Fibroblast of lung (primary cell): ENCODE results near the gene LRMDA. TPM values are rescaled to one million over a fixed set of nuclear protein-coding genes. Genes with fewer than 3 reads are reported as not detected.

ENCODE experiments used
- DNase-seq, 2 donors: peaks; one replicate each; pipeline versions ENCODE4 v3.0.0 to v3.0.0-alpha.2; 2010; ENCODE audit warnings: low read depth in 2 of 2
- H2AFZ ChIP-seq: 2 replicates; pipeline ENCODE4 v1.5.1; 2012; ENCODE audit warnings: low read length, control low read depth, inconsistent platforms
- H3K27ac ChIP-seq: 2 replicates; pipeline ENCODE4 v1.5.1; 2011; ENCODE audit warnings: low read length, control low read depth; ENCODE audit not compliant: insufficient read depth
- H3K27me3 ChIP-seq: 2 replicates; pipeline ENCODE4 v1.5.1; 2011; ENCODE audit warnings: mild to moderate bottlenecking, low read length; ENCODE audit not compliant: control insufficient read depth, insufficient read depth
- H3K36me3 ChIP-seq: 2 replicates; pipeline ENCODE4 v1.5.1; 2011; ENCODE audit warnings: low read length; ENCODE audit not compliant: control insufficient read depth, insufficient read depth
- H3K4me1 ChIP-seq: 2 replicates; pipeline ENCODE4 v1.5.1; 2011; ENCODE audit warnings: low read length; ENCODE audit not compliant: control insufficient read depth, insufficient read depth; ENCODE audit errors: extremely low read depth
- H3K4me2 ChIP-seq: 2 replicates; pipeline ENCODE4 v1.5.1; 2011; ENCODE audit warnings: low read length, control low read depth; ENCODE audit not compliant: insufficient read depth; ENCODE audit errors: extremely low read depth
- H3K4me3 ChIP-seq, 4 experiments: fragments of 200-600 bp in 1 of 4; sonication (generic) in 1 of 4; replicated peaks in 1 of 4; 2 replicates each; pipeline ENCODE4 v1.5.1; 2011 to 2016; ENCODE audit warnings: low read length in 4 of 4, low read depth in 3 of 4, mild to moderate bottlenecking in 3 of 4, control low read depth in 2 of 4, inconsistent platforms in 1 of 4, mixed read lengths in 1 of 4; ENCODE audit not compliant: insufficient read depth in 1 of 4; ENCODE audit errors: control extremely low read depth in 1 of 4
- H3K79me2 ChIP-seq: 2 replicates; pipeline ENCODE4 v1.5.1; 2012; ENCODE audit warnings: mild to moderate bottlenecking, low read length, inconsistent platforms; ENCODE audit not compliant: control insufficient read depth, insufficient read depth
- H3K9ac ChIP-seq: 2 replicates; pipeline ENCODE4 v1.5.1; 2011; ENCODE audit warnings: mild to moderate bottlenecking, low read length, control low read depth; ENCODE audit not compliant: insufficient read depth
- H3K9me3 ChIP-seq: 2 replicates; pipeline ENCODE4 v1.5.1; 2012; ENCODE audit warnings: low read depth, low read length; ENCODE audit not compliant: control insufficient read depth, insufficient read depth
- H4K20me1 ChIP-seq: 2 replicates; pipeline ENCODE4 v1.5.1; 2011; ENCODE audit warnings: low read length; ENCODE audit not compliant: control insufficient read depth, insufficient read depth; ENCODE audit errors: extremely low read depth
- EZH2 ChIP-seq: IDR thresholded peaks from 2 replicates; pipeline ENCODE4 v1.5.1; 2012; ENCODE audit warnings: low read length, control low read depth, mild to moderate bottlenecking; ENCODE audit errors: missing control alignments
- polyA plus RNA-seq, 2 donors: library from polyadenylated mRNA; depleted of rRNA in 1 of 2; stranded (reverse) in 1 of 2; unstranded in 1 of 2; fragments of >200 nt; gene quantifications; 2 replicates each; pipeline ENCODE4 v1.2.1, GENCODE V29; 2011 to 2012; ENCODE audit warnings: missing spikeins in 1 of 2
- total RNA-seq: library from RNA; depleted of rRNA; stranded (reverse); fragments of >200 nt; gene quantifications from 2 replicates; pipeline ENCODE4 v1.2.1, GENCODE V29; 2014
- TF ChIP-seq, protein P1 (sequence below), 2 donors: IDR thresholded peaks in 1 of 2; conservative IDR thresholded peaks in 1 of 2; 1 replicate in 1 of 2; 2 replicates in 1 of 2; pipeline ENCODE4 v1.5.1; 2011 to 2012; ENCODE audit warnings: low read length in 2 of 2, control low read depth in 1 of 2, inconsistent platforms in 1 of 2, low read depth in 1 of 2, mild to moderate bottlenecking in 1 of 2

Gene LRMDA
- total and polyA plus RNA-seq, 2 donors (not counting 1 experiment from before 2014, with no cell fraction given): 1.7 to 2.0 TPM

DNA sequence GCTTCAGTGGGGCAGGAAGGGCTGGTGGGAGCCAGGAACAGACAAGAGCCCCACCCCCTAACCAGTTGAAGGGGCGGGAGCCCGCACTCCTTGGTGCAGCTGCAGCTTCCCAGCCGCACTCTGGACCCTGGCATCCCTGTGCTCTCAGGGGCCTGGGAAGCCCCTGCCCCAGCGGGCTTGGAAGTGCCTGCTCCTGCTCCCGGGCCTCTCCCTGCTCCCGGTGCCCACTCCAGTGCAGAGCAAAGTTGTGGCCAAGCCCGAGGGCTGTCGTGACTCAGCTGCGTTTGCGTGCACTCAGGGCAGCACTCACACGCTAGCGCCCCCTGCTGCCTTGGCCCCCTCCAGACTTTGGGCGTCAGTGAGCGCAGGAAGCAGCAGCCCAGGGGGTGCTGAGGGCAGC, 883.8 kb downstream of the LRMDA start:
- Histone ChIP-seq H3K27ac (no peak overlapping the region), H3K27me3 (no peaks in the 10 kb centered on the region), H3K79me2 (no peaks in the 10 kb centered on the region), H2AFZ (no peak overlapping the region), H3K9ac (no peak overlapping the region), H3K36me3 (no peaks in the 10 kb centered on the region), H3K4me1 (no peaks in the 10 kb centered on the region), H3K4me3 (no peak overlapping the region), H3K9me3 (no peaks in the 10 kb centered on the region), H3K4me2 (no peak overlapping the region), H4K20me1 (no peaks in the 10 kb centered on the region)
- no peak for DNase-seq
- TF ChIP-seq, protein P1, sequence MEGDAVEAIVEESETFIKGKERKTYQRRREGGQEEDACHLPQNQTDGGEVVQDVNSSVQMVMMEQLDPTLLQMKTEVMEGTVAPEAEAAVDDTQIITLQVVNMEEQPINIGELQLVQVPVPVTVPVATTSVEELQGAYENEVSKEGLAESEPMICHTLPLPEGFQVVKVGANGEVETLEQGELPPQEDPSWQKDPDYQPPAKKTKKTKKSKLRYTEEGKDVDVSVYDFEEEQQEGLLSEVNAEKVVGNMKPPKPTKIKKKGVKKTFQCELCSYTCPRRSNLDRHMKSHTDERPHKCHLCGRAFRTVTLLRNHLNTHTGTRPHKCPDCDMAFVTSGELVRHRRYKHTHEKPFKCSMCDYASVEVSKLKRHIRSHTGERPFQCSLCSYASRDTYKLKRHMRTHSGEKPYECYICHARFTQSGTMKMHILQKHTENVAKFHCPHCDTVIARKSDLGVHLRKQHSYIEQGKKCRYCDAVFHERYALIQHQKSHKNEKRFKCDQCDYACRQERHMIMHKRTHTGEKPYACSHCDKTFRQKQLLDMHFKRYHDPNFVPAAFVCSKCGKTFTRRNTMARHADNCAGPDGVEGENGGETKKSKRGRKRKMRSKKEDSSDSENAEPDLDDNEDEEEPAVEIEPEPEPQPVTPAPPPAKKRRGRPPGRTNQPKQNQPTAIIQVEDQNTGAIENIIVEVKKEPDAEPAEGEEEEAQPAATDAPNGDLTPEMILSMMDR (conservative IDR thresholded peaks at IDR 0.05 in 1 of 2, IDR thresholded peaks at IDR 0.05 in 1 of 2; ENCODE audit: low read depth in 1 of 2, low read length in 2 of 2): no peak
- TF ChIP-seq EZH2: no peak

DNA sequence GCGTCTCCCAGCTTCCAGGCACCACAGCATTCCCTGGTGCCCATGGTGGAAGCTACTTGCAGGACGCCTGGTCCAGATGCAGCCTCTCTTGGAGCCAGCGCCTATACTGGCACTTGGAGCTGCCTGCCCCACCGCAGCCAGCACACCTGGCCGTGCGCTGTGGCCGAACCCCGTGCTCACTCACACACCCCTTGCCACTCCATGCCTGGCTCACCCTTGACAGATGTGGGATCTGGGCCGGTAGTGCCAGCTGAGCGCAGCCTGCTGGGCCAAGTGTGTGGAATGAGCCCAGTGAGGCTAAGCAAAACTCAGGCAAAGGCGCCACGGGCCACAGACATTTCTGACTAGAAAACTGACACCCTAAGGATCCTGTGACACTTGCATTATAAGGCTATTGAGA, 884.8 kb downstream of the LRMDA start:
- Histone ChIP-seq H3K4me3 (no peak overlapping the region), H3K4me2 (no peak overlapping the region), H3K27ac (no peak overlapping the region), H4K20me1 (no peaks in the 10 kb centered on the region), H2AFZ (no peak overlapping the region), H3K4me1 (no peaks in the 10 kb centered on the region), H3K9ac (no peak overlapping the region), H3K27me3 (no peaks in the 10 kb centered on the region), H3K36me3 (no peaks in the 10 kb centered on the region), H3K9me3 (no peaks in the 10 kb centered on the region), H3K79me2 (no peaks in the 10 kb centered on the region)
- TF ChIP-seq, protein P1 (conservative IDR thresholded peaks at IDR 0.05 in 1 of 2, IDR thresholded peaks at IDR 0.05 in 1 of 2; ENCODE audit: low read depth in 1 of 2, low read length in 2 of 2): no peak
- TF ChIP-seq EZH2: no peak
- DNase-seq: no peak

DNA sequence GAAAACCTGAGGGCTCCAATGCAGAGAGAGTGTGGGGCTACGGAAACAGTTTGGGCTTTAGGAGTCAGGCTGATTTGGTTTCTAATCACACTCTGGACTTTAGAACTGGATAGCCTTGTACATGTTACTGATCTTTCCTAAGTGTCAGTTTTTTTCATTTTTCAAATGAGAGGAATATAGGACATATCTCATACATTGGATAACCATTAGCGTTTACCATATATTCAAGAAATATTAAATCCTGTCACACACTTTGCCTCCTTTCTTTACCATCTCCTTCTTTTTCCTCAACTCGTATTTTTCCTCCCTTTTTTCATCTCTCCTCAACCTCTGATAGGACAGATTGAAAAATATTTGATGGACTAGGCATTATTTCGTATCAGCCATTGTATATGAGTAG, 885.7 kb downstream of the LRMDA start:
- Histone ChIP-seq H3K36me3 (no peaks in the 10 kb centered on the region), H3K9ac (no peak overlapping the region), H3K4me3 (no peak overlapping the region), H2AFZ (no peak overlapping the region), H3K79me2 (no peaks in the 10 kb centered on the region), H3K27ac (no peak overlapping the region), H4K20me1 (no peaks in the 10 kb centered on the region), H3K4me1 (no peaks in the 10 kb centered on the region), H3K27me3 (no peaks in the 10 kb centered on the region), H3K9me3 (no peaks in the 10 kb centered on the region), H3K4me2 (no peak overlapping the region)
- no peak for DNase-seq
- TF ChIP-seq EZH2: no peak
- TF ChIP-seq, protein P1 (conservative IDR thresholded peaks at IDR 0.05 in 1 of 2, IDR thresholded peaks at IDR 0.05 in 1 of 2; ENCODE audit: low read depth in 1 of 2, low read length in 2 of 2): no peak
